Measurements from ENCODE around the gene CCBE1.

Gene CCBE1

DNA sequence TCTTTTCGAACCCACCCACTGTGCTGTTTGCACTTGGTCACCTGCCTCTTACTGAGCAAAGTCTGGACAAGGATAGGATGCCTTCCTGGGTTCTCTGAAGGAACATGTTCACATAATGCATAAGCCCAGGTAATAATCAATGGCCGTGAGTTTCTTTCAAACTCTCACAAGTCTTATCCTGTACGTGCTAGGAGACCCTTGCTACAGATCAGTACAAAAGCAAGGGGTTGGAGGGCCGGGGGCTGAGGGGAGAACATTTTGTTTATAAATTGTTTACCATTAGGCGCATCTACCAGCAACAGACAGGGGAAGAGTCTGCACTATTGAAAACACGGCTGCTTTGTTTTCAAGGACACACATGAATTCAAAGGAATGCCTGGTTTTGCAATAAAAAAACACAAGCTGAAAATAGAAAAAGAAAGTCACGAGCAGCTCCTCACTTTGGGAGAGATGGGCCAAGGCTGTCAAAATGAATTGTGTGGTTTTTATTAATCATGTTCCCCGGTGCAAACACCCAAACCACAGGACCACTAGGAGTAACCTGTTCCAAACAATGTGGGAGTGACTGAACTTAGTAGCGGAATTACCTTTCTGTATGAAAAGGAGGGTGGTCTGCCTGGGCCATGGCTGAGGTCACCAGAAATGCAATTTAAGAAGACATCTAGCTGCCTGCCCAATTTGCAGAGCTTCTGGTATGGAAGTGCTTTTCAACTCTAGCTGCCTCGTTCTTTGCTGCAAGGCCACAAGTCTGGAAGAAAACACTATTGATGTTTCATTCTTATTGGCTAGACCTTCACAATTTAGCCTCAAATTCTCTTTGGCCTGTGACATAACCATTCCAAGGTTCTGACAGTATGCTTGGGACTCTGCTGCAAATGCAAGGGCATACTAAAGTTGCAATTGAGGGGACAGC lies 73.5 kb downstream of the CCBE1 start:
- no peak for DNase-seq (ENCODE audit: extremely low read depth in 1 of 2, low read depth in 1 of 2)

DNA sequence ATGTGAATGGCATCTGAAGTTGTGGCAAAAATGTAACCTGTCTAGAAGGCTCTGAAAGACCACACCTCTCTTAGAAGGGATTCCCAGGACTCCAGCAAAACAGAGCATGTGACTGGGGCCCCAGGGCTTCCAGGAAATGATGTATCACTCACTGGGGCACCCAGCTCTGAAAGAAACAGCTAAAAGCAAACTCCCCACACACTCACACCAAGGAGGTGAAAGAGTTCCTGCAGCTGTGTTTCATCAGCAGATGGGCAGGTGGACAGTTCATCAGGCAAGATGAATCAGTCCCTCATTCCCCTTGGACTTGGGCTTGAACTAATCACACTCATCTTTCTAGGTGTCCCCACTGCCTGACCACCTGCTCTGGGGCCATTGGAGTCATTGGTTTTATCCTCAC lies 76.2 kb downstream of the CCBE1 start:
- no peak for DNase-seq (ENCODE audit: extremely low read depth in 1 of 2, low read depth in 1 of 2)

DNA sequence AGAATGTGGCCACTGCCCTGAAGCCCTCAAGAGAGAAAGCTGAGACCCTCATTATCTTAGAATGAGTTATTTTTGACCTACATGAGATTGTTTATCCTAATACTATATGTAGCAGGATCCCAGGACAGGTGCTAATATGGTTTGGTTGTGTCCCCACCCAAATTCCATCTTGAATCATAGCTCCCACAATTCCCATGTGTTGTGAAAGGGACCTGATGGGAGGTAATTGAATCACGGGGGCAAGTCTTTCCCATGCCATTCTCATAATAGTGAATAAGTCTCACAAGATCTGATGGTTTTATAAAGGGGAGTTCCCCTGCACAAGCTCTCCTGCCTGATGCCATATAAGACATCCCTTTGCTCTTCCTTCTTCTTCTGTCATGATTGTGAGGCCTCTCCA lies 76.8 kb downstream of the CCBE1 start:
- no peak for DNase-seq (ENCODE audit: extremely low read depth in 1 of 2, low read depth in 1 of 2)

DNA sequence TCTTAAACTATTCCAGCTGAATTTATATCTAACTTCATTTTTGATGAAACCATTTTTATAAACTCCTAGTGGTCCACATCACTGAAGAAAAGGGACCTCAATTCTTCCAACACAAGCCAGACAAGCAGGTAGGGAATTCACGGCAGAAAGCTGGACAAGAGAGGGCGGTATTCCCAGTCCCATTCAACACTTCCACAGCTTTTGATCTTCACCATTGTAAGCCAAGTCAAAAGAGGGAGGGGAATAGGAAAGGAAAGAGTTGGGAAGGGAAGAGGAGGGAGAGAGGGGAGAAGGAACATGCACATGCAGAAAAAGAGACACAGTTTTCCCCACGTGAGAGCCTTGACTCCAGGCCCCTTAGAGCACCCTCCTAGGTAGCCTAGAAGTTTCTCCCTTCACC lies 77.4 kb downstream of the CCBE1 start:
- no peak for DNase-seq (ENCODE audit: extremely low read depth in 1 of 2, low read depth in 1 of 2)

DNA sequence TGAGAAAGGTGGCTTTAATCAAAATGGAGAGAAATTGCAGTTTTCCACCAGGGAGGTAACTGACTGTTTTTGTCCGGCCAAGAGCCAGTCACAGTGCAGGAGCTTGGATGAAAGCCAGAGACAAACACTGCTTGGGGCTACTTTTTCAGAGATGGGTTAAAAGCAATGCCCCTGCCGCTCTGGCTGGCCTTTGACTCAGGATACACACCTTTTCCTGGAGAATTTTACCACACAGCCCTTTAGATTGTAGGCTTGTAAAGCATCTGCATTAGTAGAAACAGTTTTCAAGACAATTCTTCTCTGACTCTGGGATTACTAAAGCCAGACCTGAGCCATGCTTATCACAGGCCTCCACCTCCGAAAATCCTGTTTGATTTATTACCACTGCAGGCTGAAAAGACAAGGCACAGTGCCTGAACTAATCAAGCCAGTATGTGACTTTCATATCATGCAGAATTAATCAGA lies 79.7 kb downstream of the CCBE1 start:
- no peak for DNase-seq (ENCODE audit: extremely low read depth in 1 of 2, low read depth in 1 of 2)

DNA sequence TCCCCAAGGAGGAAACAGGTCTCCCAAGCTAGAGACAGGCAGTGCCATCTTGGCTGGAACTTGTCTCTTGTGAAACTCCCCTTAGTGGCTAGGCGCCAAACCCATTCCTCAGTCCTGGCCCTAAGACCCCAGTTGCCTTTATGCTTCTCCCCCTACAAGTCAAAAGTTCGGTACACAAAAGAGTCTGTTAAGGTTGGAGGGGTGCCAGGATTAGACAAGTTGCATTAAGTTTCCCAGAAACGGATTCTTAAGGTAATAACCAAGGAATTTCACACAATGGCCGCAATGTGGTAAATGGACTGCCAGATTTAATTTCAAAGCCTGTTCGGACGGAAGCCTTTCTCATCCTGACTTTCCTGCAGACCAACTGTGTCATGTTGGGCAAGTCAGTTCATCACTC lies 80.7 kb downstream of the CCBE1 start:
- DNase-seq (ENCODE audit: extremely low read depth in 1 of 2, low read depth in 1 of 2) = no peak

DNA sequence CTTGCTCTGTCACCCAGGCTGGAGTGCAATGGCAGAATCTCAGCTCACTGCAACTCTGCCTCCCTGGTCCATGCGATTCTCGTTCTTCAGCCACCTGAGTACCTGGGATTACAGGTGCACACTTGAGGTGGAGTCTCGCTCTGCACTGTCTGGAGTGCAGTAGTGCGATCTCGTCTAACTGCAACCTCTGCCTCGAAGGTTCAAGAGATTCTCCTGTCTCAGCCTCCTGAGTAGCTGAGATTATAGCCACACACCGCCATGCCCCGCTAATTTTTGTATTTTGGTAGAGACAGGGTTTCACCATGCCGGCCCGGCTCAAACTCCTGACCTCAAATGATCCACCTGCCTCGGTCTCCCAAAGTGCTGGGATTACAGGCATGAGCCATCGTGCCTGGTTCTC lies 83.3 kb downstream of the CCBE1 start:
- no peak for DNase-seq (ENCODE audit: extremely low read depth in 1 of 2, low read depth in 1 of 2)

DNA sequence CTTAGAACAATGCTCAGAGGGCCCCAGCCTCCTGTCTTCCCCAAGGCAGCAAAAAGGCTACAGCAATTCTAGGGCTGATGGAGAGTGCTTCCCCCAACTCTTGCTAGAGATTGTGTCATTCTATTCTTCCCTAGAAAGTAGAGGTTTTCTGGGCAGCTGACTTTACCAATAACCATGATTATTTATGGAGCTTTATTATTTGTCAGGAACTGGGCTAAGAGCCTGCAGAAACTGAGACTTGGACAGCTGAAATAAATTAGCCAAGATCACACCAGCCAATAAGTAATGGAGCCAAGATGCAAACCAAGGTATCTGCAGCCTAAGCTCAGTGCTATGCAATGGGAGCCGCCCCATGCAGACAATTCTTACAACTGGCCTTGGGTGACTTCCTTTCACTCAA lies 84.8 kb downstream of the CCBE1 start:
- no peak for DNase-seq (ENCODE audit: extremely low read depth in 1 of 2, low read depth in 1 of 2)

DNA sequence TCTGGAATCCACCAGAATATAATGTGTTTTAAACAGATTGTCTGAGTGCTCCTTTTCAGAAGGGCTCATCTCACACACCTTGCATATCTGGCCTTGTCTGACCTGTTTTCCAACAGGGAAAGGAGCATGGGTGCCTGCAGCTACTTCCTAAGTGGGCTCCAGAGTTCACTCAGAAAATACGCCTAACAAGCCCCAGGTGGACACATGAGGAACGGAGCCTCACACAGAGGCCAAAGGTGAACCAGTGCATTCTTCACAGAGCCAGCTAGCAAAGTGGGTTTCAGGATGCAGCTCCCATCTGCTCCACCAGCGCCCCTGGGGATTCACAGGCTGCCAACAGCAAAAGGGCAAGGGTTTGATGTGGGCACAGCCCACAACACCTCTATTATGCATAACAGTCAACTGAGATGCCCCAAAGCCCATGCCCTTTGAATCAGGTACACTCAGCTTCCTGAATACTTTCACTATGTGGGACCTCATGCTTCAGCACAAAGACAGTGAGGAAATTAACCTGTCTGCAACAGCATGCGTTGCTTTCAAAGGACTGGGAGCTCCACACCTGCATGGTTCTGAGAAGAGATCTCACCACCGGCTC lies 86.6 kb downstream of the CCBE1 start:
- no peak for DNase-seq (ENCODE audit: extremely low read depth in 1 of 2, low read depth in 1 of 2)

DNA sequence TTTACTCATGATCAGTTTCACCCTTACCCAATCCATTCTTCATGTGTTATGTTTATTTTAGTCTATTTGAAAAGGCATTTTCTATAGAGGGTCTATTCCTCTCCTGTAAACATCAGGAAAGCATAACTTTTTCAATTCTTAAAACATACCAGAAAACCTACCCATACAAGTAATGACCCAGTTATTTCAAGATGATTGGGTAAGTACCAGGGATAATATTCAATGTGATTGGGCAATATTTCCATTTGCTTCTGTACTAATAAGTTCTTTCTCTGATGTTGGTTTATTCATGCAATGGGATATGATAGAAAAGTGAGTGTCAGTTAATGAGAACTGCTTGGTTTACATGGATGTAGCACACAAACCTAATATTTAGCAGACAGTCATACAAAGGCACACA lies 87.6 kb downstream of the CCBE1 start:
- DNase-seq (ENCODE audit: extremely low read depth in 1 of 2, low read depth in 1 of 2) = no peak

DNA sequence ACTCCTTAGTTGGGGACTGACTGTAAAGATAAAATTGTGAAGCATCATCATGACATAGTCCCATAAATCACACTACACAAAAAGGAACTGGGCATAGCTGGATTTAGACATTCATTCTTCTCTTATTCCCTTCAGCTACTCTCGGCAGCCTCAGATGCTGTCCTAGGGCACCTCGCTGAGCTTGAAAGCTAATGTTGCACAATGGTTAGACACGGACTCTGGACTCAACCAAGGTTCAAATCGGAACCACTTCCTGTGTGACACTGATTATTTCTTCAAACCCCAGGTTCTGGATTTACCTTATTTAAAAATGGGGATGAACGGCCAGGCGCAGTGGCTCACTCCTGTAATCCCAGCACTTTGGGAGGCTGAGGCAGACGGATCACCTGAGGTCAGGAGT lies 89.8 kb downstream of the CCBE1 start:
- DNase-seq (ENCODE audit: extremely low read depth in 1 of 2, low read depth in 1 of 2) = no peak

DNA sequence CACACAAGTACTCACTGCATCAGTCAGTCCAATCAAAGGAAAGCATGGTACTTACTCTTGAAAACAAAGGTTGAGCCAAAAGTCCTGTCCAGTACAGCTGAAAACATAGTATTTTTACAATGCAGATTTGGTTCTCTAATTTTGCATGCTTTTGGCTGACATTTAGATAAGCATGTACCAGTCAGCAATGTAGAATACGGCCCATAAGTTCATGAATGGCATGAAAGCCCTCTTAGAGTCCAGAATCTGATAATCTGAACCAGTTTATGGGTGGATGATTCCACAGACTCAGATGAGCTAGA lies 90.2 kb downstream of the CCBE1 start:
- no peak for DNase-seq (ENCODE audit: extremely low read depth in 1 of 2, low read depth in 1 of 2)

DNA sequence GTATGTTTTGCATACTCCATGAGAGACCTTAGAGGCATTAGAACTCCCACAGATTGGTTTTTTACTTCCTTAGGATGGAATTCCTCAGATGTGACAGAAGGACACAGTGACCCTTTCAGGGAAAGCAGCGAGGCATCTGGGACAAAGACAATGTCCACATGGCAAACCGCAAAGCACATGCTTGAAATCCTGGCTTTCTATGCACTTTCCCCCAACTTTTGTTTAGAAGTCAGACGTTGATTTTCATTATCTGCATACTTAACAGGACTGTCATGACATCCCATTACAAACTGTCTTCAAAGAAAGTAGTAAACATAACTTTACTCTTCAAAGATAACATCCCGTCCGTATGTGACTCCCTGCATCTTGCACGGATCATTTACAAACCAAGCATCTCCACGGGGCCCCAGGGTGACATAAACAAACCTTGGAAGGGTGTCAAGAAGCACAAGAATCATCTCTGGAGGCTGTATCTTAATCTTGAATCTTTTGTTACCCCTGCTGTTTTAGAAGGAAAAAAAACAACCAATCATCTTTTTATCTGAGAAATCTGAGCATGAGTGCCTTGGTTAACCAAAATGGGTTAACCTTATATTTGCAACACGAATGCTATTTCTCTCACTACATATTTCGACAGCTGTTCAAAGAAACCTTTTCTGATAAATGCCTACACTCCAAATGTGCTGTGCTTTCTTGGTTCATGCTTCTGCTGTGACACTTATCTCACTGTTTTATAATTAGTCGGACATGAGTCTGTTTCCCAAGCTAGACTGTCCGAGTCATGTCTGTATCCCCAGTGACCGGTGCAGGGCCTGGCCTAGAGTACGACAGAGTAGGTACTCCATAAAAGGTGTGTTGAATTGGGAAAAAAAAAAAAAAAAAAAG lies 90.8 kb downstream of the CCBE1 start:
- no peak for DNase-seq (ENCODE audit: extremely low read depth in 1 of 2, low read depth in 1 of 2)

DNA sequence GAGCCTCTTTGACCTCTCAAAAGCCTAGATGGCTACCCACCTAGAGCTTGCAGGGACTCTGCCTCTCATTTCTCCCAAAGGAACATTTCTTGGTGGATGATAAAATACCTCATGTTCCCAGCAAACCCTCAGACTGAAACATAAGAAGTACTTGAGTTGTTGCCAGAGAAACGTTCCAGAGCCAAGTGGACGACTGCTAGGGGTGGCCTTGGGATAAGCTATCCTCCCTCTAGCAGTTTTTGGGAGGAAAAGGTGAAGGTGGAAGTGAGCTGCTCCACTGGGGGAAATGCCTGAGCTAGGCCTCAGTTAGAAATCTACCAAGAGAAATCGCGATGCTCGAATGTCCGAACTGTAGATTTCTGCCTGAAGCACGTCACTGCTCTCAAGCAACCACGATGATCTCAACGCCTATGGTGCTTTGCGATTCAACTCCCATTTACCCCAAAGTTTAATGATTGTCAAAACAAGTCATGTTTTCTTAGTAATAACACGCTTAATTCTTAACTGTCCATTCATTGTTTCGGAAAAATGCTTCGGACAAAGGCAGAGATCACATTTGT lies 91.5 kb downstream of the CCBE1 start:
- no peak for DNase-seq (ENCODE audit: extremely low read depth in 1 of 2, low read depth in 1 of 2)

DNA sequence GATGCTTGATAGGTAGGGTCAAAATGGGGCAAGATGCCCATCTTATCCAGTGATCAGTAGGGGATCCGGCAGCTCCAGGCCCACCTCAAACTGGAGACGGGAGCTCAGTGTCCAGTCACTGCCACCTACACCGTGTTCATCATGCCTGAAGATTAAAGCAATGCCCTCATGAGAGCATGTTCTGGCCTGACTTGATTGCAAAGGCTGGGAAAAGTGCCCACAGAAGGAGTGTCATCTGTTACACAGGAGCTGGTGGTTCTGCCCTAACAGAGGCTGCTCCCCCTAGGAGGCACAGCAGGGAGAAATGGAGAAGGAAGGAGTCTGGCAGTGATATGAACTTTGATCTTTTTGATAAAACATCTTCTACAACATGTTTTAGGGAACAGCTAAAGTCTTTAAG lies 92.3 kb downstream of the CCBE1 start:
- DNase-seq (ENCODE audit: extremely low read depth in 1 of 2, low read depth in 1 of 2) = no peak

DNA sequence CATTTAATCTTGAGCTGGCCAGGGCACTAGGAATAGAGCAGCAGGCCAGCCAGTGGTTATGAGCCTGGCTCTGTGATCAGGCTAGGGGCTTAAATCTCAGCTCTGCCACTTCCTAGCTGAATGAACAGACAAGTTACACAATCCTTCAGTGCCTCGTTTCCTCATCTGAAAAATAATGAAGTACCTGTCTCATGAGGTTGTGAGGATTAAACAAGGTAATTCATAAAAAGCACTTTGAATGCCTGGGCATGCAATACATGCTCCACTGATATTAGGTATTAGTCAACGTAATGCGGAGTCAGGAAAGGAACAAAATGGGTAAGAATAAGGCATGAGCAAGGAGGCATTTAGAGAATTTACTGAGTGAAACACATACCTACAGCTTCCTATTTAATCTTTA lies 100.2 kb downstream of the CCBE1 start:
- no peak for DNase-seq (ENCODE audit: extremely low read depth in 1 of 2, low read depth in 1 of 2)

DNA sequence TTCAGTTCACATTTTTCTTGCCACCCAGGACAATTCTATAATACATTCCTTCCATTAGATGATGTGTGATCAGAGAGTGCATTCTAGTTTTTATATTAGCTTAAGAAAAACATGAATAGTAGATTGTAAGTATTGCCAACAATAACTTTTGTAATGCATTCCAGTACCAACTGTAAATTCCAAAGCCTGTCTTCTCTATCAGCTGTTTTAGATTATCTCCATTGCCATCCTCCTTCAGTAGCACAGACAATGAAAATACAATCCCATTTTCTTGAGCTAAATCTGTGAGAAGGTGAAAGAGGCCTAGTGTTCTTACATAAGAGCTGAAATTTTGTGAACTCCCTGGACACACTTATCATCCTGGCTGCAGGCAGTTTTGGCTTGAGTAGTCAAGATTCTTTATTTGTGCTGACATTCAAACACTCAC lies 103.9 kb downstream of the CCBE1 start:
- DNase-seq (ENCODE audit: extremely low read depth in 1 of 2, low read depth in 1 of 2) = no peak

DNA sequence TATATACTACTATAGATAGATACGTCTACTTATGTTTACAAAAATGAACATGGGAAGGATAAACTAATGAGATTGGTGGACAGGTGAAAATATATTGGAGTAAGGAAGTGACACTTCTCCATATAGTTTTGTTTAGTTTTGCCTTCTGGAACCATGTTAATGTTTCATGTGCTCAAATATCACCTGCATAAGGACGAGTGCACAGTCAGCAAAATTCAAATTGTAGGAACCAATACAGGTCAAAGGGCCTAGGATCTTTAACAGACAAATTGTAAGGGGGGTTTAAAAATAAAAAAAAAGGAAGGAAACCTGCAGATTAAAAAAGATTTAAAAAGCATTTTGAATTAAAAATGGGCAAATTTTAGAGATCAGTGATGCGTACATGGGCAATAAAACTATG lies 104.6 kb downstream of the CCBE1 start:
- DNase-seq (ENCODE audit: extremely low read depth in 1 of 2, low read depth in 1 of 2) = no peak

DNA sequence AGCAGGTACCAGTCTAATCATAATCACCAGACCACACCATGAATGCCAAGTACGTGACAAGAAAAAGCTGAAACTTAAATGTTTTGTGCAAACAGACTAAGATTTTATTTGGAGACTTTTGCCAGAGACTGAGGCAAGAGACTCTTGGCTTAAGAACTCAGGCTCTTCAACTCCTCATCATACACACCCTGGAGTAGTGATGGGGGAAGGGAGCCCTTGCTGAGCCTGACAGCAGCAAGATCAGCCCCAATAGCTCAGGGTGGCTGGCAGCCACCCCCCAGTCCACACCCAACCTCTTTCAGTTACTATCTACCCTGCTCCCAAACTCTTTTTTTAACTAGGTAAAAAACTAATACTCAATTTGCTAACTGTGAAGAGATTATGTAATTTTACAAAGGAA lies 114.8 kb downstream of the CCBE1 start:
- no peak for DNase-seq (ENCODE audit: extremely low read depth in 1 of 2, low read depth in 1 of 2)

DNA sequence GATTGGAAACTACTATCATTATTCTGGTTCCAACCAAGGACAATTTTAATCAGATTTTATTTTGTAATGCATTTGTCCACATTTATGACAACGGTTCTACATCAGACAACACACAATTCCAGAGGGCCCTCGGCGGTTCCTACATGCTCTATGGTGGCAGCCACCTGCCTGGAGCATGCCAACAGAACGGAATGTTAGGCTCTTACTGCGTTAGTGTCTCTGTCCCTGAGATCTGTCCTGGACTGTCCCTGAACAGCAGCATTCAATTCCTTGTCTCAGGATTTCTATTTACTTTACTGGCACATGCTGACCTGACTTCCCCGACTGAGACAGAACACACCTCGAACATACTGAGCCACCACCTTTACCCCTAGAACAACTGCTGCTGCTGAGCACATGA lies 117.7 kb downstream of the CCBE1 start:
- DNase-seq (ENCODE audit: extremely low read depth in 1 of 2, low read depth in 1 of 2) = no peak

DNA sequence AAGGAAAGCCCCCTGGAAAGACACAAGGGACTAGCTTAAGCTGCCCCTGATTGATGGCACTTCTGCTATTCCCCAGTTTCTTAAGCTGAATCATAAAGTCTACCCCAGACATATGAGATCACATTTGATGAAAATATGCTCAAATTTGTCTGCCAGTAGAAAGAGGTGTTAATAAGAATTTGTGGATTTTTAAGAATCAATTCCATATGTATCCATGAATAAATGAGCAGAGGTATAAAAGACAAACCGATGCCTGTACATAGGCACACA lies 119.9 kb downstream of the CCBE1 start:
- no peak for DNase-seq (ENCODE audit: extremely low read depth in 1 of 2, low read depth in 1 of 2)
